ENCODE results near the gene NOL4L.
A peak's percentile ranks its signal among the peaks of the same experiment; 100 is the strongest.

The NOL4L gene

GRCh38 chr20:32585011-32585585, at the start of gene NOL4L:
TSS of gene NOL4L (minus strand) at chr20:32585333. CDS start at chr20:32584890, 443 bp downstream.
- Histone ChIP-seq H3K9ac (ENCODE audit: low read depth, low read length) (peak within 1 kb of the TSS; percentile 68; the same call in 1 of the 2 replicates), H3K36me3 (ENCODE audit: insufficient read depth, low read length) (no peaks in the 10 kb centered on the region)

GRCh38 chr20:32634041-32634805, 49.1 kb upstream of the NOL4L start:
- H3K4me1 ChIP-seq (ENCODE audit: insufficient read depth, low read length): peaks cover 14% of the 10 kb centered on the region; the same call in 1 of the 2 replicates
- H3K9me3 ChIP-seq (ENCODE audit: control insufficient read depth, insufficient read depth, low read length): no peaks in the 10 kb centered on the region
- H3K9ac ChIP-seq (ENCODE audit: low read depth, low read length): no peak overlapping the region
- no peaks in the 10 kb centered on the region for H3K36me3 ChIP-seq (ENCODE audit: insufficient read depth, low read length)

More at GRCh38 chr20:32585011-32585585, at the start of gene NOL4L:
- peaks cover 21% of the 10 kb centered on the region for H3K4me1 ChIP-seq (ENCODE audit: insufficient read depth, low read length)
- no peaks in the 10 kb centered on the region for H3K9me3 ChIP-seq (ENCODE audit: control insufficient read depth, insufficient read depth, low read length)

- H3K4me1 ChIP-seq (ENCODE audit: insufficient read depth, low read length): peaks cover 20% of the 10 kb centered on the region; the same call in 1 of the 2 replicates
- H3K9ac ChIP-seq (ENCODE audit: low read depth, low read length): no peak overlapping the region
- no peaks in the 10 kb centered on the region for H3K9me3 ChIP-seq (ENCODE audit: control insufficient read depth, insufficient read depth, low read length)
- H3K36me3 ChIP-seq (ENCODE audit: insufficient read depth, low read length): no peaks in the 10 kb centered on the region
Observed at GRCh38 chr20:32632461-32633354, 47.6 kb upstream of the NOL4L start.

GRCh38 chr20:32631933-32632460, 46.9 kb upstream of the NOL4L start:
- H3K9ac ChIP-seq (ENCODE audit: low read depth, low read length): no peak overlapping the region

GRCh38 chr20:32629813-32630212, 44.7 kb upstream of the NOL4L start:
- Histone ChIP-seq H3K9me3 (ENCODE audit: control insufficient read depth, insufficient read depth, low read length) (no peaks in the 10 kb centered on the region), H3K9ac (ENCODE audit: low read depth, low read length) (no peak overlapping the region), H3K4me1 (ENCODE audit: insufficient read depth, low read length) (peaks cover 25% of the 10 kb centered on the region; the same call in 1 of the 2 replicates), H3K36me3 (ENCODE audit: insufficient read depth, low read length) (no peaks in the 10 kb centered on the region)

More at GRCh38 chr20:32631933-32632460, 46.9 kb upstream of the NOL4L start:
- Histone ChIP-seq H3K4me1 (ENCODE audit: insufficient read depth, low read length) (peaks cover 25% of the 10 kb centered on the region; the same call in 1 of the 2 replicates), H3K9me3 (ENCODE audit: control insufficient read depth, insufficient read depth, low read length) (no peaks in the 10 kb centered on the region), H3K36me3 (ENCODE audit: insufficient read depth, low read length) (no peaks in the 10 kb centered on the region)

- Histone ChIP-seq H3K4me1 (ENCODE audit: insufficient read depth, low read length) (peaks cover 18% of the 10 kb centered on the region; the same call in 1 of the 2 replicates), H3K9me3 (ENCODE audit: control insufficient read depth, insufficient read depth, low read length) (no peaks in the 10 kb centered on the region), H3K9ac (ENCODE audit: low read depth, low read length) (no peak overlapping the region), H3K36me3 (ENCODE audit: insufficient read depth, low read length) (no peaks in the 10 kb centered on the region)
Observed at GRCh38 chr20:32628960-32629530, 43.9 kb upstream of the NOL4L start.

- Histone ChIP-seq H3K4me1 (ENCODE audit: insufficient read depth, low read length) (peaks cover 12% of the 10 kb centered on the region; the same call in 1 of the 2 replicates), H3K36me3 (ENCODE audit: insufficient read depth, low read length) (no peaks in the 10 kb centered on the region), H3K9ac (ENCODE audit: low read depth, low read length) (no peak overlapping the region), H3K9me3 (ENCODE audit: control insufficient read depth, insufficient read depth, low read length) (no peaks in the 10 kb centered on the region)
Observed at GRCh38 chr20:32626859-32627636, 41.9 kb upstream of the NOL4L start.

- peaks cover 11% of the 10 kb centered on the region; the same call in 1 of the 2 replicates for H3K4me1 ChIP-seq (ENCODE audit: insufficient read depth, low read length)
Observed at GRCh38 chr20:32626407-32626806, 41.3 kb upstream of the NOL4L start.

GRCh38 chr20:32625996-32626395, 40.9 kb upstream of the NOL4L start:
- no peaks in the 10 kb centered on the region for H3K36me3 ChIP-seq (ENCODE audit: insufficient read depth, low read length)
- H3K9me3 ChIP-seq (ENCODE audit: control insufficient read depth, insufficient read depth, low read length): no peaks in the 10 kb centered on the region
- H3K9ac ChIP-seq (ENCODE audit: low read depth, low read length): no peak overlapping the region
- peaks cover 11% of the 10 kb centered on the region; the same call in 1 of the 2 replicates for H3K4me1 ChIP-seq (ENCODE audit: insufficient read depth, low read length)

More at GRCh38 chr20:32626407-32626806, 41.3 kb upstream of the NOL4L start:
- H3K36me3 ChIP-seq (ENCODE audit: insufficient read depth, low read length): no peaks in the 10 kb centered on the region
- no peaks in the 10 kb centered on the region for H3K9me3 ChIP-seq (ENCODE audit: control insufficient read depth, insufficient read depth, low read length)
- no peak overlapping the region for H3K9ac ChIP-seq (ENCODE audit: low read depth, low read length)

GRCh38 chr20:32624687-32625345, 39.7 kb upstream of the NOL4L start:
- Histone ChIP-seq H3K36me3 (ENCODE audit: insufficient read depth, low read length) (no peaks in the 10 kb centered on the region), H3K4me1 (ENCODE audit: insufficient read depth, low read length) (peaks cover 11% of the 10 kb centered on the region; the same call in 1 of the 2 replicates), H3K9ac (ENCODE audit: low read depth, low read length) (no peak overlapping the region), H3K9me3 (ENCODE audit: control insufficient read depth, insufficient read depth, low read length) (no peaks in the 10 kb centered on the region)

- Histone ChIP-seq H3K9ac (ENCODE audit: low read depth, low read length) (no peak overlapping the region), H3K4me1 (ENCODE audit: insufficient read depth, low read length) (peaks cover 11% of the 10 kb centered on the region; the same call in 1 of the 2 replicates), H3K36me3 (ENCODE audit: insufficient read depth, low read length) (no peaks in the 10 kb centered on the region), H3K9me3 (ENCODE audit: control insufficient read depth, insufficient read depth, low read length) (no peaks in the 10 kb centered on the region)
Observed at GRCh38 chr20:32623667-32624157, 38.6 kb upstream of the NOL4L start.

GRCh38 chr20:32622585-32623468, 37.7 kb upstream of the NOL4L start:
- no peaks in the 10 kb centered on the region for H3K36me3 ChIP-seq (ENCODE audit: insufficient read depth, low read length)
- no peaks in the 10 kb centered on the region for H3K9me3 ChIP-seq (ENCODE audit: control insufficient read depth, insufficient read depth, low read length)
- no peak overlapping the region for H3K9ac ChIP-seq (ENCODE audit: low read depth, low read length)
- peaks cover 6% of the 10 kb centered on the region; the same call in 1 of the 2 replicates for H3K4me1 ChIP-seq (ENCODE audit: insufficient read depth, low read length)
